Measurements from ENCODE around the gene BICDL1. TPM values are rescaled to one million over a fixed set of nuclear protein-coding genes. Genes with fewer than 3 reads are reported as not detected.

The BICDL1 gene
- total and polyA plus RNA-seq, 5 donors from 2014 or later = 0.93 to 134 (median 1.6) TPM

DNA sequence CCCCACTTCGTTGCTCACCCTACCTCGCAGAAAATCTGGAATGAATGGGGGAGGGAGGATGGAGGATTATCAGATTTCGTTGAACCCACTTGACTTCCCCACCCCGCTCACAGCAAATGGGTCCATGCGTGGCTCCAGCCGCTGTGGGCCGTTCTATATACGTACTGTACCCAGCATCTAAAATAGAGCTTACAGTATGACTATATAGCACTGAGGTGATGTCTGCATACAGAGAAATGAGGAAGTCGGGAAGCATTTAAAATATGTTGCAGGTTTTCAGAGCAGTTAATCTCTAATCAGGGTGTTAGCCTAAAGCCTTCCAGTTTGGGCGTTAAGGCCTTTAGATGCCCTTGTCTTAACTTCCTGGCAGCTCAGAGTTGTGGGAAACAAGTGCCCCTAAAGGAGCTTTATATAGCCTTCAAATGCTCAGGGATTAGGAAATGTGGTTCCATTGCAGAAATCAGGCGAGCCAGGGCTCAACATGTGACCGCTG, 1.4 kb downstream of the BICDL1 start:
- Histone ChIP-seq H3K4me3 (ENCODE audit: low read depth, low read length) (peak overlapping the region; percentile 90), H3K36me3 (ENCODE audit: control insufficient read depth, insufficient read depth, low read length) (peaks cover 10% of the 10 kb centered on the region), H3K4me1 (ENCODE audit: control insufficient read depth, insufficient read depth, low read length, poor library complexity, severe bottlenecking) (peaks cover 25% of the 10 kb centered on the region), H3K27me3 (ENCODE audit: control insufficient read depth, insufficient read depth, low read length) (no peaks in the 10 kb centered on the region), H3K27ac (ENCODE audit: insufficient read depth, low read length, poor library complexity, severe bottlenecking) (peak overlapping the region; percentile 61), H3K9me3 (ENCODE audit: control insufficient read depth in 2 of 2, low read length in 2 of 2) (no peaks in the 10 kb centered on the region)
- peaks cover 31 to 36% (median 33%) of the 10 kb centered on the region in 4 donors for H3K4me1 Mint-ChIP-seq
- H3K36me3 Mint-ChIP-seq = peaks cover 9% of the 10 kb centered on the region
- ATAC-seq (ENCODE audit: low read depth in 2 of 2) = no peak
- H3K27me3 Mint-ChIP-seq = peaks cover 16% of the 10 kb centered on the region
- H3K9me3 Mint-ChIP-seq = peaks cover 0 to 1% (median 0%) of the 10 kb centered on the region in 7 donors
- peak in 1 of 3 donors; percentile 20 for DNase-seq
- H3K27ac Mint-ChIP-seq = peak overlapping the region in 2 of 3 donors; percentile 75 to 77
- peak overlapping the region; percentile 86 to 94 (median 94) for H3K4me3 Mint-ChIP-seq

- peaks cover 0 to 1% (median 0%) of the 10 kb centered on the region in 7 donors for H3K9me3 Mint-ChIP-seq
- Histone ChIP-seq H3K9me3 (ENCODE audit: control insufficient read depth in 2 of 2, low read length in 2 of 2) (no peaks in the 10 kb centered on the region), H3K27ac (ENCODE audit: insufficient read depth, low read length, poor library complexity, severe bottlenecking) (no peak overlapping the region), H3K4me3 (ENCODE audit: low read depth, low read length) (peak overlapping the region; percentile 90), H3K27me3 (ENCODE audit: control insufficient read depth, insufficient read depth, low read length) (no peaks in the 10 kb centered on the region), H3K4me1 (ENCODE audit: control insufficient read depth, insufficient read depth, low read length, poor library complexity, severe bottlenecking) (peaks cover 25% of the 10 kb centered on the region), H3K36me3 (ENCODE audit: control insufficient read depth, insufficient read depth, low read length) (peaks cover 10% of the 10 kb centered on the region)
- H3K4me1 Mint-ChIP-seq = peaks cover 31 to 40% (median 34%) of the 10 kb centered on the region in 4 donors
- peaks cover 8% of the 10 kb centered on the region for H3K27me3 Mint-ChIP-seq
- peak overlapping the region in 2 of 4 donors; percentile 21 to 56 for H3K4me3 Mint-ChIP-seq
- H3K36me3 Mint-ChIP-seq = peaks cover 13% of the 10 kb centered on the region
- ATAC-seq (ENCODE audit: low read depth in 2 of 2) (no peak), DNase-seq (no peak)
- no peak overlapping the region for H3K27ac Mint-ChIP-seq
Measured at GRCh38 chr12:119992129-119992705, 3.2 kb downstream of the BICDL1 start.

DNA sequence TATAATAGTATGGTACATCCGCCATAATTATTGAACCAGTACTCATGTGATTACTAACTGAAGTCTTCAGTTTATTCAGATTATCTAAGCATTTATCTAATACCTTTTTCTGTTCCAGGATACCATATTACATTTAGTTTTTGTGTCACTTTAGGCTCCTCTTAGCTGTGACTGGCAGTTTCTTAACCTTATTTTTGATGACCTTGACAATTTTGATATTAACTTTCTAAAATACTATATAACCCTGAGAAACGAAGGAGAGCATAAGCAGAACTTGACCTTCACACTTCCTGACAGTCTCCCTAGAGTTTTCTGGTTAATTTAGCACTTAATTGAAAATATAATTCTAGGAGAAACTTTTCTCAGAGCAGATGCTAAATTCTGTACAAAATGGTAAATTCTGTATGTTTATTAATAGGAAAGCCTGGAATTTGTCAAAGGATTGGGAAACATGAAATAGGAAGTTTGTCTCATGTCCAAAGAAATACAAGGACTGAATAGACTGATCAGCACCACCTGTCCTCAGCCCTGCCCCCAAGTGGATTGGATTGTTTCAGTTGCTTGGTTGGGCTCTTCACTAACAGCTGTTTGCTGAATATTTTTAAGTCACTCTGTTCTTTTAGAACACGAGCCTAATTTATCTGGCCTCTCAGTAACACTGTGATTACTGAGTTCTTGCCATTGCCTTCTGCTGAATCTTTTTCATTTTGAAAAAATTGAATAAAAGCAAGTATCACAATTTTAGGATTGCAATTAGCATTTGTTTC, 6.0 kb downstream of the BICDL1 start:
- Histone ChIP-seq H3K27ac (ENCODE audit: insufficient read depth, low read length, poor library complexity, severe bottlenecking) (no peak overlapping the region), H3K9me3 (ENCODE audit: control insufficient read depth in 2 of 2, low read length in 2 of 2) (no peaks in the 10 kb centered on the region), H3K4me1 (ENCODE audit: control insufficient read depth, insufficient read depth, low read length, poor library complexity, severe bottlenecking) (peaks cover 19% of the 10 kb centered on the region), H3K27me3 (ENCODE audit: control insufficient read depth, insufficient read depth, low read length) (no peaks in the 10 kb centered on the region), H3K36me3 (ENCODE audit: control insufficient read depth, insufficient read depth, low read length) (peaks cover 28% of the 10 kb centered on the region), H3K4me3 (ENCODE audit: low read depth, low read length) (no peak overlapping the region)
- ATAC-seq (ENCODE audit: low read depth in 2 of 2) (no peak), DNase-seq (no peak)
- H3K27ac Mint-ChIP-seq = no peak overlapping the region
- peak overlapping the region in 1 of 4 donors; percentile 26 for H3K4me3 Mint-ChIP-seq
- H3K9me3 Mint-ChIP-seq = peaks cover 0 to 1% (median 0%) of the 10 kb centered on the region in 7 donors
- H3K36me3 Mint-ChIP-seq = peaks cover 24% of the 10 kb centered on the region
- no peaks in the 10 kb centered on the region for H3K27me3 Mint-ChIP-seq
- H3K4me1 Mint-ChIP-seq = peaks cover 24 to 36% (median 30%) of the 10 kb centered on the region in 4 donors

GRCh38 chr12:119996417-119996816, 7.4 kb downstream of the BICDL1 start:
- H3K36me3 ChIP-seq (ENCODE audit: control insufficient read depth, insufficient read depth, low read length) = peaks cover 33% of the 10 kb centered on the region
- DNase-seq (no peak), ATAC-seq (ENCODE audit: low read depth in 2 of 2) (no peak)
- peak overlapping the region in 2 of 4 donors; percentile 1 to 49 for H3K4me3 Mint-ChIP-seq
- peaks cover 11 to 28% (median 20%) of the 10 kb centered on the region in 4 donors for H3K4me1 Mint-ChIP-seq
- H3K4me1 ChIP-seq (ENCODE audit: control insufficient read depth, insufficient read depth, low read length, poor library complexity, severe bottlenecking) = peaks cover 5% of the 10 kb centered on the region
- no peaks in the 10 kb centered on the region for H3K9me3 Mint-ChIP-seq
- no peaks in the 10 kb centered on the region for H3K27me3 ChIP-seq (ENCODE audit: control insufficient read depth, insufficient read depth, low read length)
- no peak overlapping the region for H3K27ac ChIP-seq (ENCODE audit: insufficient read depth, low read length, poor library complexity, severe bottlenecking)
- H3K27me3 Mint-ChIP-seq = no peaks in the 10 kb centered on the region
- peaks cover 31% of the 10 kb centered on the region for H3K36me3 Mint-ChIP-seq
- no peak overlapping the region for H3K27ac Mint-ChIP-seq
- no peaks in the 10 kb centered on the region for H3K9me3 ChIP-seq (ENCODE audit: control insufficient read depth in 2 of 2, low read length in 2 of 2)
- H3K4me3 ChIP-seq (ENCODE audit: low read depth, low read length) = no peak overlapping the region

- Histone ChIP-seq H3K9me3 (ENCODE audit: control insufficient read depth in 2 of 2, low read length in 2 of 2) (no peaks in the 10 kb centered on the region), H3K4me3 (ENCODE audit: low read depth, low read length) (no peak overlapping the region), H3K27me3 (ENCODE audit: control insufficient read depth, insufficient read depth, low read length) (no peaks in the 10 kb centered on the region), H3K36me3 (ENCODE audit: control insufficient read depth, insufficient read depth, low read length) (peaks cover 35% of the 10 kb centered on the region), H3K4me1 (ENCODE audit: control insufficient read depth, insufficient read depth, low read length, poor library complexity, severe bottlenecking) (no peaks in the 10 kb centered on the region), H3K27ac (ENCODE audit: insufficient read depth, low read length, poor library complexity, severe bottlenecking) (no peak overlapping the region)
- Mint-ChIP-seq H3K4me1 (peaks cover 4 to 28% (median 16%) of the 10 kb centered on the region in 4 donors), H3K4me3 (peak overlapping the region in 1 of 4 donors; percentile 63), H3K9me3 (no peaks in the 10 kb centered on the region), H3K27ac (peak overlapping the region in 1 of 3 donors; percentile 76), H3K36me3 (peaks cover 39% of the 10 kb centered on the region), H3K27me3 (no peaks in the 10 kb centered on the region)
- ATAC-seq (ENCODE audit: low read depth in 2 of 2) (no peak), DNase-seq (no peak)
Measured at GRCh38 chr12:119998471-119999245, 9.6 kb downstream of the BICDL1 start.

DNA sequence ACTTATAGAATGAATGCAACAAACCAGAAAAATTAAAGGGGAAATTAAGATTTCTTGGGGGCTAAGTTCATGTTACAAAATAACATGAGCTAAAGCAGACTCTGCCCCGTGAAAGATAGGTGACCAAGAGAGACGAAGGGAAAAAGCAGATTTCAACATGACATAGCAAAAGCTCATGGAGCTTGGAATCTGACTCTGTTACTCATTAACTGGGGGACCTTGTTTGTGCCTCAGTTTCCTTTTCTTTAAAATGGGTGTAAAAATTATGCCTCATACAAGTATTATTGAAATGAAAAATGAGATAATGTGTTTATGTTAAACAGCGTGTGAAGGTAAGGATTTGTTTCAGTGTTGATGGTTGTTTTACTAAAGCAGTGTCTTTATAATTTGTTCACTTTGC, 11.5 kb downstream of the BICDL1 start:
- Histone ChIP-seq H3K4me1 (ENCODE audit: control insufficient read depth, insufficient read depth, low read length, poor library complexity, severe bottlenecking) (no peaks in the 10 kb centered on the region), H3K36me3 (ENCODE audit: control insufficient read depth, insufficient read depth, low read length) (peaks cover 33% of the 10 kb centered on the region), H3K27me3 (ENCODE audit: control insufficient read depth, insufficient read depth, low read length) (no peaks in the 10 kb centered on the region), H3K4me3 (ENCODE audit: low read depth, low read length) (no peak overlapping the region), H3K27ac (ENCODE audit: insufficient read depth, low read length, poor library complexity, severe bottlenecking) (no peak overlapping the region), H3K9me3 (ENCODE audit: control insufficient read depth in 2 of 2, low read length in 2 of 2) (no peaks in the 10 kb centered on the region)
- no peak overlapping the region for H3K27ac Mint-ChIP-seq
- no peaks in the 10 kb centered on the region for H3K9me3 Mint-ChIP-seq
- DNase-seq (no peak), ATAC-seq (ENCODE audit: low read depth in 2 of 2) (no peak)
- H3K36me3 Mint-ChIP-seq = peaks cover 35% of the 10 kb centered on the region
- H3K4me3 Mint-ChIP-seq = no peak overlapping the region
- peaks cover 2 to 26% (median 10%) of the 10 kb centered on the region in 4 donors for H3K4me1 Mint-ChIP-seq
- H3K27me3 Mint-ChIP-seq = no peaks in the 10 kb centered on the region

DNA sequence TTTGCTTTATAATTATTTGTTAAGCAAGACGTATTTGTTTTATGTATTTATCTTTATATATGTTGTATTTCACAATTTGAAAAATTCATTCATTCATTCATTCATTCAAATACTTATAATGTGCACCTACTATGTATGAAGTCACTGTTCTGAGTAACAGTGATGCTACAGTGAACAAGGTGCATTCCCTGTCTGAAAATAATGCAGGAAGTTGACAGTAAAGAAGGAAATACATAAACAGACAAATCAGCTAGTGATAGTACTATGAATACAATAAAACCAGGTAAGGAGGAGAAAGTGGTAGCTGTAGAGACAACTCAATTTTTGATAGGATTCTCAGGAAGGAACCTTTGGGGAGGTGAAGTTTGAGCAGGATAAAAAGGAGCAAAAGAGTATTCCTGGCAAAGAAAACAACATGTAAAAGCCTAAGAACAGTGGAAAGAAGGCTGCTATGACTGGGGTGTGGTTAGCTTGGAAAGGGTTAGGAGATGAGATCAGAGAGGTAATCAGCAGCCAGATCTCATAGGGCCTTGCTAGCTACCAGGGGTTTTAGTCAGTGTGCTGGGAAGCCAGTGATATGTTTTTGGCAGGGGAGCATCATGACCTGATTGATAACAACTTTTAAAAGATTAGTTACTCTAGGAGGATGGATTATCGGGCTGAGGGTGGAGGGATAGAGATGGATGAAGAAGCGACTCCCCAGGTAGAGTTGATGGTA, 17.4 kb downstream of the BICDL1 start:
- Mint-ChIP-seq H3K36me3 (peaks cover 22% of the 10 kb centered on the region), H3K9me3 (no peaks in the 10 kb centered on the region), H3K27me3 (no peaks in the 10 kb centered on the region), H3K27ac (peak overlapping the region; percentile 50 to 93 (median 91)), H3K4me3 (peak overlapping the region in 3 of 4 donors; percentile 39 to 56 (median 55)), H3K4me1 (peaks cover 31 to 55% (median 44%) of the 10 kb centered on the region in 4 donors)
- Histone ChIP-seq H3K4me3 (ENCODE audit: low read depth, low read length) (peak overlapping the region; percentile 34), H3K36me3 (ENCODE audit: control insufficient read depth, insufficient read depth, low read length) (peaks cover 20% of the 10 kb centered on the region), H3K4me1 (ENCODE audit: control insufficient read depth, insufficient read depth, low read length, poor library complexity, severe bottlenecking) (peaks cover 33% of the 10 kb centered on the region), H3K27ac (ENCODE audit: insufficient read depth, low read length, poor library complexity, severe bottlenecking) (peak overlapping the region; percentile 74), H3K9me3 (ENCODE audit: control insufficient read depth in 2 of 2, low read length in 2 of 2) (no peaks in the 10 kb centered on the region), H3K27me3 (ENCODE audit: control insufficient read depth, insufficient read depth, low read length) (no peaks in the 10 kb centered on the region)
- DNase-seq = peak in 1 of 3 donors; percentile 15
- no peak for ATAC-seq (ENCODE audit: low read depth in 2 of 2)
